Stimulated activated CD8-positive, alpha-beta memory T cell treated with anti-CD3 and anti-CD28 coated beads, Interleukin-12 subunit alpha, Interleukin-12 subunit beta, amount 100 ng/mL, for 24 hours (primary cell): Measurements from ENCODE around the gene GJC2.
"Not testable (repeated sequence)": the region's sequence is repeated elsewhere in the genome, so short reads cannot be mapped to it uniquely, and the experiment has no call there.

Source experiments
- DNase-seq: peaks from one replicate; pipeline ENCODE4 v3.0.0-alpha.2; 2020; ENCODE audit errors: extremely low read depth

The GJC2 gene

GRCh38 chr1:228173528-228174481 is 24.1 kb downstream of the GJC2 start:
- DNase-seq, result not testable (repeated sequence)

- no peak for DNase-seq
Measured at GRCh38 chr1:228174482-228175315, 25.0 kb downstream of the GJC2 start.

- no peak for DNase-seq
Measured at GRCh38 chr1:228175316-228176023, 25.7 kb downstream of the GJC2 start.

- no peak for DNase-seq
Measured at GRCh38 chr1:228176024-228176395, 26.3 kb downstream of the GJC2 start.

GRCh38 chr1:228176461-228177182 is 26.9 kb downstream of the GJC2 start:
- no peak for DNase-seq

GRCh38 chr1:228177183-228177475 is 27.4 kb downstream of the GJC2 start:
- DNase-seq, result no peak

- DNase-seq, result no peak
Measured at GRCh38 chr1:228177721-228178710, 28.3 kb downstream of the GJC2 start.

GRCh38 chr1:228178737-228179684 is 29.3 kb downstream of the GJC2 start:
- DNase-seq, result no peak

GRCh38 chr1:228180271-228180958 is 30.7 kb downstream of the GJC2 start:
- no peak for DNase-seq

- no peak for DNase-seq
Measured at GRCh38 chr1:228180959-228181644, 31.4 kb downstream of the GJC2 start.

- DNase-seq, result no peak
Measured at GRCh38 chr1:228181645-228182034, 31.9 kb downstream of the GJC2 start.

- DNase-seq, result no peak
Measured at GRCh38 chr1:228182296-228183030, 32.7 kb downstream of the GJC2 start.

- DNase-seq, result no peak
Measured at GRCh38 chr1:228184152-228184551, 34.4 kb downstream of the GJC2 start.

- DNase-seq, result no peak
Measured at GRCh38 chr1:228185641-228185965, 35.9 kb downstream of the GJC2 start.

- DNase-seq, result not testable (repeated sequence)
Measured at GRCh38 chr1:228188249-228188648, 38.5 kb downstream of the GJC2 start.

GRCh38 chr1:228190182-228190581 is 40.5 kb downstream of the GJC2 start:
- no peak for DNase-seq

GRCh38 chr1:228190778-228191177 is 41.0 kb downstream of the GJC2 start:
- no peak for DNase-seq
